HG03457 (cell line): ENCODE measurements around the gene SH3PXD2A.
"Not testable (repeated sequence)": the region's sequence is repeated elsewhere in the genome, so short reads cannot be mapped to it uniquely, and the experiment has no call there.

Experiments
- ATAC-seq: cut with Tn5 transposase; IDR thresholded peaks from one replicate; pipeline ENCODE4 v1.9.1; 2021; ENCODE audit warnings: moderate number of reproducible peaks; ENCODE audit not compliant: unreplicated experiment

SH3PXD2A gene

GRCh38 chr10:103813312-103813711 lies 42.1 kb downstream of the SH3PXD2A start:
- not testable (repeated sequence) for ATAC-seq

GRCh38 chr10:103812432-103812831 lies 42.9 kb downstream of the SH3PXD2A start:
- no peak for ATAC-seq

- ATAC-seq = no peak
Observed at GRCh38 chr10:103812004-103812403, 43.4 kb downstream of the SH3PXD2A start.

- ATAC-seq = no peak
Observed at GRCh38 chr10:103811463-103811862, 43.9 kb downstream of the SH3PXD2A start.

GRCh38 chr10:103808780-103809179 lies 46.6 kb downstream of the SH3PXD2A start:
- no peak for ATAC-seq

GRCh38 chr10:103807996-103808395 lies 47.4 kb downstream of the SH3PXD2A start:
- no peak for ATAC-seq

- ATAC-seq = no peak
Observed at GRCh38 chr10:103806395-103807187, 48.8 kb downstream of the SH3PXD2A start.

- ATAC-seq = no peak
Observed at GRCh38 chr10:103805781-103806180, 49.6 kb downstream of the SH3PXD2A start.

- no peak for ATAC-seq
Observed at GRCh38 chr10:103804871-103805270, 50.5 kb downstream of the SH3PXD2A start.

- no peak for ATAC-seq
Observed at GRCh38 chr10:103803941-103804340, 51.4 kb downstream of the SH3PXD2A start.

GRCh38 chr10:103802637-103803353 lies 52.6 kb downstream of the SH3PXD2A start:
- ATAC-seq = no peak

- ATAC-seq = no peak
Observed at GRCh38 chr10:103802081-103802480, 53.3 kb downstream of the SH3PXD2A start.

GRCh38 chr10:103800789-103801540 lies 54.4 kb downstream of the SH3PXD2A start:
- no peak for ATAC-seq

- ATAC-seq = no peak
Observed at GRCh38 chr10:103800089-103800488, 55.3 kb downstream of the SH3PXD2A start.

GRCh38 chr10:103799341-103799740 lies 56.0 kb downstream of the SH3PXD2A start:
- ATAC-seq = no peak

GRCh38 chr10:103798511-103798910 lies 56.9 kb downstream of the SH3PXD2A start:
- no peak for ATAC-seq

GRCh38 chr10:103797857-103798256 lies 57.5 kb downstream of the SH3PXD2A start:
- ATAC-seq = no peak

GRCh38 chr10:103795634-103796270 lies 59.6 kb downstream of the SH3PXD2A start:
- no peak for ATAC-seq

GRCh38 chr10:103794996-103795395 lies 60.4 kb downstream of the SH3PXD2A start:
- no peak for ATAC-seq

GRCh38 chr10:103793920-103794883 lies 61.2 kb downstream of the SH3PXD2A start:
- ATAC-seq = no peak
